Stimulated activated CD8-positive, alpha-beta memory T cell treated with anti-CD3 and anti-CD28 coated beads, Interleukin-12 subunit alpha, Interleukin-12 subunit beta, amount 100 ng/mL, for 1 hour (primary cell): ENCODE data around the gene SLIT3.
"Not testable (repeated sequence)": the region's sequence is repeated elsewhere in the genome, so short reads cannot be mapped to it uniquely, and the experiment has no call there.

Experiments used
- DNase-seq: peaks from one replicate; pipeline ENCODE4 v3.0.0-alpha.2; 2020; ENCODE audit warnings: low read depth

SLIT3 gene

DNA sequence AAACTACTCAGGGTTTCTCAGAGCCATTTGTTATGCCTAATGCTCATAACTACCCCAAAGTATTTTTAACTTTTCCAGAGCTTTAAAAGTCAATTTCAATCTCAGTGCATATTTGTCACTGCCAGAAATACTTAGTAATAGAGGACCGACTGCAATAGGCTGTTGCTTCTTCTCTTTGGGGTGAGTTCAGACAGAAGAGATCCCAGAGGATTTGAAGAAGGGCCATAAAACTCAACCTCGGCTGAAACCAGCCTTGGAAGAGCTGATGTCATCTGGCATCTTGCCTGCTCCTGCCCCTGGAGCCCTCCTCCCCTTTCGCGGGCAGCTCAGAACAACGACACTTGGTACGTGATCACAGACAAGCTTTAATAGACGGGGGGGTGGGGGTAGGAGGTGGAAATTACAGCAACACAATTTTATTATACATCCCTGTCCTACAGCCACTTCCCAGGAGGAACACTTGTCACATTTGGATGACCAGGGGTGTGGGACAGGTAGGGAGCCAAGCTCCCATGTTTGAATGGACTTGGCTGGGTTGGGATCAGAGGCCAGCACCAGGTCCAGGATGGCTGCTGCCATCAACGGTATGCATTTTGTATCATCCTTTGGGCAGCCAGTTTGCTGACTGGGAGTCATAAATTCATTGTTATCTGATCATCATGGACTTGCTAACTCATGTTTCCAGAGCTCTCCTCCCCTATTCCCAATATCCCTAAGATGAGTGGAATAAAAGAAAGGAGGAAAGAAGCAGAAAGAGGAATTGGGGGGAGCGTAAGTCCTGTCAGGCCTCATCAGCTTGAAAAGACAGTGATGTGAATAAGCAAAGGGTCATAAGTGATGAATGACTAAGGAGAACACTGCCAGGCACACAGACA is 535.2 kb downstream of the SLIT3 start:
- DNase-seq, result no peak

DNA sequence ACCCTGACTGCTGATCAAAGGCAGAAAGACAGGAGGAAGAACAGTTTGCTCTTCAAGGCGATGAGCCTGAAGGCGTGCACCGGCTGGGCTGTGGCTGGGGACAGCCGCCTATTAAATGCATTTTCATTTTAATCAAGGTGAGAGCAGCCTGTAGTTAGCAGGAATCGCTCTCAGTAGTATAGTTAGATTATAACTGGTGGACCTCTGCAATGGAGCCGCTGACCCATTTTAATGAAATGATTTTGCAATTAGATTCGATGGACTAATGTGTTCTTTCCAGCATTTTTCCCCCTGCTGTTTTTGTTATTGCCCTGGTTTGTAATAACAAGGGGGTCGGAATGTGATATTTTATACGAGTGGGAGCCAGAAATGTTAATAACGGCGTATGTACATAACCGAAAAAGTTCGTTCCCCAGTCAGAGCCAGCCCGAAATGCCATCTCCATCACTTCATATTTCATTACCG is 535.8 kb downstream of the SLIT3 start:
- DNase-seq, result no peak

DNA sequence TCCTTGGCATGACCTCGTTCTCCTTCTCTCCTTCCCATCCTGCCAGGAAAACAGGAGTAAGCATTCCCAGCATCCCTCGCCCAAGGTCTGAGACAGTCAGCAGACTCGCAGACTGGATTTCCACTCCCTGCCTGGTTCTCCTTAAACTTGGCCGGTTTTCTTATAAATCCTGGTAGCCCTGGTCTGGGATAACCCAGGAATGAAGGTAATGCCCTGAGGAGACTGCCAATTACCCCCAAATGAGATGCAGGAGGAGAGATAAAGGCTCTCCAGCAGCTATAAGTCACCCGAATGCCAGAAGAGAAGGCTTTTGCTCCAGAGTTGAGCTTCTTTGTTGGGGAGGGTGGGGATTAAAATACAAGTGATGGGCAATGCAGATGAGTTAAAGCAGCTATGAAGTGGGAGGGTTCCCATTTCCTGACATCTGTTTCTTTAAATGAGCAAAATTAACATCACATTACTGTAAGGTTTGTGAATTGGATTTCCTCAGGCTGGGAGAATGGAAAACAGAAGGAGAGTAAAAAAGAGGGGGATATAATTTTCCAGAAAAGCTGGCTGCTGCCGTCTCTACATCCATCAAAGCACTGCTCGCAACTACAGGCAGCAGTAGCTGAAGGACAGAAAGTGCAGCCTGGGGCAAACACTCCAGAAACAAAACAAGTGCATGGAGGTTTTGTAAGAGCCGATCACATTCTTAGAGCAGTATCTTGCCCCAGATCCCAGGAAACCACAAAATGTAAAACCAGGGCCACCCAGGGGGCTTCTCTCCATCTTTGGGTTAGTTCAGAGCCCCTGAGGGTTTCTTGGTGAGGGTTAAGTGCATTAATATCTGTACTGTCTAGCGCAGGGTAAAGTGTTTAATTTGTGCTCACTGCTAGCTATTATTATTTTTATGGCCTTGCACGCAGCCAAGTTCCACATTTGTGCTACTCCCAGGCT is 544.2 kb downstream of the SLIT3 start:
- DNase-seq, result no peak

DNA sequence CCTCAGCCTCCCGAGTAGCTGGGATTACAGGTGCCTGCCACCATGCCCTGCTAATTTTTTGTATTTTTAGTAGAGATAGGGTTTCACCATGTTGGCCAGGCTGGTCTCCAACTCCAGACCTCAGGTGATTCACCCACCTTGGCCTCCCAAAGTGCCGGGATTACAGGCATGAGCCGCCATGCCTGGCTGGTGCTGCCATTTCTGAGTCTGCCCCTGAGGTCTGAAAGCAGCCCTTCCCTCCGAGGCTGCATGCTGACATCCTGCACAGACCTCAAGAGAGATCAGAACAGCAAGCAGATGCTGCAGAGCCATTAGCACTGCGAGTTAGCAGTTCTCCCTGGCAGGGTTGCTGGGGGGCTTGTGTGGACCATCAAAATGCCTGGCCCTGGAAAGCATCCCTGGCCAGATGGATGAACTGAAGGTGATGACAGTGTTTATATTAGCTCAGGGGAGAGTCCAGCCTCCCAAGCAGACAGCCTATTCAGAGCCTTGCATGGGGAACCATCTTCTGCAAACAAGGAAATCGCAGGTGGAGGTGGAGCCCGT is 545.3 kb downstream of the SLIT3 start:
- DNase-seq, result no peak

DNA sequence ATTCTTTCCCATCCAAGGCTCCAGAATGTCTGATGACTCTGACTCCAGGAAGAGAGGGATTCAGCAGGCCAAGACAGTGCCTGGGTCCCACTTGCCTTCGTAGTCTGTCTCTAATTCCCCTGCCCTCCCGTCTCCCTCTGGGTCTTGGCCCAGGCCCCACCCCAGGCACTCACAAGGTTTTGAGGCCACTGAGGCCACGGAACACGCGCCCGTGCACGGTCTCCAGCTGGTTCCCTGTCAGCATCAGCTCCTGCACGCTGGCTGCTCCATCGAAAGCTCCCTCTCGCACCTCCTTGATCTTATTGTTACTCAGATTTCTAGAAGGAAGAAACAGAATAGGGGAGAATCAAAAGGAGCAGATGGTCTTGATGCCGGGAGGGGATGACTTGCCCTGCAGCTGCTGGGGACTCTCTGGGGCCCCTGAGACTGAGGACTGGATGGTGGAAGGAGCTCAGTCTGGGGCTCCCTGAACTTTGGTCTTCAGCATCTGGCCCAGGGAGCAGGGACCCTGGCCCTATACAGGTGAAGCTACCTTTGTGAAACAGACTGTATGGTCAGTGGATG is 547.2 kb downstream of the SLIT3 start:
- no peak for DNase-seq

DNA sequence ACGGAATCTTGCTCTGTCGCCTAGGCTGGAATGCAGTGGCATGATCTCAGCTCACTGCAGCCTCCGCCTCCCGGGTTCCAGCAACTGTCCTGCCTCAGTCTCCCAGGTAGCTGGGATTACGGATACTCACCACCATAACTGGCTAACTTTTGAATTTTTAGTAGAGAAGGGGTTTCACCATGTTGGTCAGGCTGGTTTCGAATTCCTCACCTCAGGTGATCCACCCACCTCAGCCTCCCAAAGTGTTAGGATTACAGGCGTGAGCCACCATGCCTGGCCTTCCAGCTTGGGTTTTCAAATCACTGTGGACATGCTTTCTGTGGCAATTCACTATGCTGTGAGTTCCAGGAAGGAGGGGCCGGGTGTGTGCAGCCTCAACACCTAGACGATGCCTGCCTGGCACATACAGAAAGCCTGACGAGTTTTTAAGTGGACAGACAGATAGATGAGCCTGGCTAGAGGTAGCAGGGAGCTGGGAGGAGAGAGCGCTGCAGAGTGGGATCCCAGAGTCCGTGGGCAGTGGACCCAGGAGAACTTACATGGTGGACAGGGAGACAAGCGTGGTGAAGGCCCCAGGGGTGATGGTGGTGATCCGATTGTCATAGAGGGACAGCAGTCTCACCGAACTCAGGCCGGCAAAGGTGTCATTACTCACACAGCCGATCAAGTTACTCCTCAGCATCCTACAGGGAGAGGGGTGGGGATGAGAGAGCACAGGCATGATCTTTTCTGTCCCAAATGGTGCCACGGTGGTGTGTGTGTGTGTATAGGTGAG is 548.3 kb downstream of the SLIT3 start:
- no peak for DNase-seq

DNA sequence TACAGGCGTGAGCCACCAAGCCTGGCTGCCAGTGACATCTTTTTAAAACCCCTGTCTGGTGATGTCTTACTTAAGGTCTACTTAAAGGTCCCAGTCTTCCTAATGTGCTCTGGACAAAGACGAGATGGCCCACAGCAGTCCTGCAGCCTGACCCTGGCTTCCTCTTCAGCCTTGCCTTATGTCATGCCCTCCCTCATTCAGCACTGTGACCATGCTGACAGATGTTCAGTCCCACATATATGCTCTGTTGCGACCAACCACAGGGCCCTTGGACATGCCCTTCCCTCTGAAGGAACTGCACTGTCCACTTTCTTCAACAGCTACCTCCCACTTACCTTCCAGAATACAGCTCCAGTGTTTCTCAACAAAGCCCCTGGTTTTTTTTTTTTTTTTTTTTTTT is 548.9 kb downstream of the SLIT3 start:
- DNase-seq, result no peak

DNA sequence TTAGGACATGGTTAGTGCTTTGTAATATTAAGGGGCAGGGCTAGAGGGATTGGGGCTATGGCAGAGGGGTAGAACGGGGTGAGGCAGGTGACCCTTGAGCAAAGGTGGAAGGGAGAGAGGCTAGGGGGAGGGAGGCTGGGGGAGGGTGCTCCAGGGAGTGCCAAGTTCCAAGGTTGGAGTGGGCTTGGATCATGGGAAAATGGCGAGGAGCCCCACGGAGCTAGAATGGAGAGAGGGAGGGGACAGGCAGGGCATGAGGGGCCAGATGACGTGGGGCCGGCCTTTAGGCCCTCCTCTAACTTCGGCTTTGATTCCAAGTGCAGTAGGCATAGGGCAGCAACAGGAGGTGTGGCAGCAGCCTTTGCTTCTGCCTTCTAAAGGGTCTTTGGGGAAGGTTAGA is 550.0 kb downstream of the SLIT3 start:
- no peak for DNase-seq

DNA sequence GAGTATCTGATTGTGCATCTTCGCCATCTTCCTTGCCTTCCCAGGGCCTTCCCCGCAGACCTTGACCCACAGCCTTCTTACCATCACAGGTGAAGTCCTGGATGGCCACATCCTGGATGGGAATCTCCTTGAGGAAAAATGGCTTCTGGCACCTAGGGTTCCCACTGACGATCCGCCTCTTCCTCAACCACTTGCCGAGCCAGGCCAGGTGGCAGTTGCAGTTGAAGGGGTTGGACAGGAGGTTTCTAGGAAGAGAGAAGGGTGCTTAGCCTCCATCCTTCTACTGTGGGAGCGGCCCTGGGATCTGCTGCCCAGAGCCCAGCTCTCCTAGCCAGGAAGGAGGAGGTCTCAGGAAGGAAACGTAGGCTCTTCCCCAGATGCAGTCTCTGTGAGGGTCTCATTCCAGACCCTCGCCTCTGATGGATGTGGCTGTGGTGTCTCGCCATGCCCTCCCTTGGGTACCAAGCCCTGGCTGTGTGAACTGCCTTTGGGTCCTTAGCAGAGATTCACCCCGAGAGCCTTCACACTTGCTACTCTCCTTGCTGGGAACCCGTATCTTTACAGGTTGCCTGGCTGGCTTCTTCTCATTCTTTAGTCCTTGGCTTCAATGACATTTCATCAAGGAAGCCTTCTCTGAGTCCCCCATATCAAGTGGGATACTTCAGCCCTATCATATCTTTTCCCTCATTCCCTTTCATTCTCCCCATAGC is 551.4 kb downstream of the SLIT3 start:
- DNase-seq, result no peak

DNA sequence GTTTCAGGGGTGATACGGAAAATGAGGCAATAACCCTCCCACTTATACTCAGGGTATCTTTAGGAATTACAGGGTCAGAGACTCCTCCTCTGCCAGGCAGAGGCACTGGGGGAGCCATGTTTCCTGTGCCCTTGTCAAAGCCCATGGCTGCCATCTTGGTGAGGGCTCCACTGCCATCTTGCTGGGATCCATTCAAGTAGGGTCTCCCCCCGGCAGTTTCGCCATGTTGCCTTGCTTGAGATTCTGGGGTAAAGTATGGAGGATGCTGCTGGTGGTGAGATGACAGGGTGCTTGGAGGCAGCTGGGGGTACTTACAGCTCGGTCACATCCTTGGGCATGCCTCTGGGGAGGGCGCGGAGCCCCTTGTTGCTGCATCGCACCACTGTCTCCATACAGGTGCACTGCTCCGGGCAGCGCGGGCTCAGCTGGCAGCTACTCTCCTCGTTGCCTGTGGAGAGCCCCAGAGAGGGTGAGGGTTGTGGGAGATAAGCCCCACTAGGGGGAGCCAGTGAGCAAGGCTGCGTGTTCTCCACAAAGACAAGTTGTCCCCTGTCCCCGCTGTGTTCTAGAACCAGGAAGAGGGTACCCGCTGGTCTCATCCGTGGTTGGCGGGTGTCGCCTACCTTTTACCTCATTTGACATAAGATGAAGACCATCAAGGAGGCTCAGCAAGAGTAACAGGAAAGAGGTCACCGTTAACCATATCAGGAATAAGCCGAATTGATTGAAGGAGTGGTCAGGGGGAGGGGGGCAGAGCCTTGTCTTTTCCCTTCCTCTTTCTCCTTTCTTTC is 552.8 kb downstream of the SLIT3 start:
- no peak for DNase-seq

DNA sequence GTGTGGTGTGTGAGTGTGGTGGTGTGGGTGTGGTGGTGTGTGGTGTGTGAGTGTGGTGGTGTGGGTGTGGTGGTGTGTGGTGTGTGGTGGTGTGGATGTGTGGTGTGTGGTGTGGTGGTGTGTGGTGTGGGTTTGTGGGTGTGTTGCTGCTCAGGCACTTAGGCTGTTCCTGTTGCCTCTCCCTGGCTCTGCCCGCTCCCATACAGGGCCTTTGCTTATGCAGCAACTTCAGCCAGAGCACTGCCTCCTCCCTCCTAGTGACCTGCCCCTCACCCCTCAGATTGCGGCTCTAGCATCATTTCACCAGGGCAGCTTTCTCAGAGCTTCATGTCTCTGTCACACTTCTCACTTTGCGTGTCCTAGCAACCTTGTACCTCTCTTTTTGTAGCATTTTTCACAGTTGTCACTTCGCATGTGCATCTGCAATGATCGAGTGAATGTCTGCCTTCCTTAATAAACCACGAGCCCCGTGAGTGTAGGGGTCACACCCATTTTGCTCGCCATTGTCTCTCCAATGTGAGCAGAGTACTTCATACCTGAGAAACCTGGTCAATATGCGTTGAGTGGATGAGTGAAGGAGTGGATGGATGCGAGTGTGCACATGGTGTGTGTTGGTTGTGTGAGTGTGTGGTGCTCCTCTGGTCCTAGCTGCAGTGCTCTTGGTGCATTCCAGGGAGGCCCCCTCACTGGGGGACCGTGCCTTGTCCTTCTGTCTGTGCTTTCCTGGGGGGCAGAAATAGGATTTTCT is 553.9 kb downstream of the SLIT3 start:
- DNase-seq, result no peak

DNA sequence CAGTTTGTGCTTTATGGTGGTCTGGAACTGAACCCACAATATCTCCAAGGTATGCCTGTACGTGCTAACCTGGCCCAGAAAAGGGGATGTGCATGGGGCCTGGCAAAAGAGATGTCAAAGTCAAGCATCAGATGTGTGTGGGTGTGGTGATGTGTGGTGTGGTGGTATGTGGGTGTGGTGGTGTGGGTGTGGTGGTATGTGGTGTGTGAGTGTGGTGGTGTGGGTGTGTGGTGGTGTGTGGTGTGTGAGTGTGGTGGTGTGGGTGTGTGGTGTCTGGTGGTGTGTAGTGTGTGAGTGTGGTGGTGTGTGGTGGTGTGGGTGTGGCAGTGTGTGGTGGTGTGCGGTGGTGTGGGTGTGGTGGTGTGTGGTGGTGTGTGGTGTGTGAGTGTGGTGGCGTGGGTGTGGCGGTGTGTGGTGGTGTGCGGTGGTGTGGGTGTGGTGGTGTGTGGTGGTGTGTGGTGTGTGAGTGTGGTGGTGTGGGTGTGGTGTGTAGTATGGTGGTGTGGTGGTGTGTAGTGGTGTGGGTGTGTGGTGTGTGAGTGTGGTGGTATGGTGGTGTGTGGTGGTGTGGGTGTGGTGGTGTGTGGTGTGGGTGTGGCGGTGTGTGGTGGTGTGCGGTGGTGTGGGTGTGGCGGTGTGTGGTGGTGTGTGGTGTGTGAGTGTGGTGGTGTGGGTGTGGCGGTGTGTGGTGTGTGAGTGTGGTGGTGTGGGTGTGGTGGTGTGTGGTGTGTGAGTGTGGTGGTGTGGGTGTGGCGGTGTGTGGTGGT is 554.6 kb downstream of the SLIT3 start:
- DNase-seq, result not testable (repeated sequence)

DNA sequence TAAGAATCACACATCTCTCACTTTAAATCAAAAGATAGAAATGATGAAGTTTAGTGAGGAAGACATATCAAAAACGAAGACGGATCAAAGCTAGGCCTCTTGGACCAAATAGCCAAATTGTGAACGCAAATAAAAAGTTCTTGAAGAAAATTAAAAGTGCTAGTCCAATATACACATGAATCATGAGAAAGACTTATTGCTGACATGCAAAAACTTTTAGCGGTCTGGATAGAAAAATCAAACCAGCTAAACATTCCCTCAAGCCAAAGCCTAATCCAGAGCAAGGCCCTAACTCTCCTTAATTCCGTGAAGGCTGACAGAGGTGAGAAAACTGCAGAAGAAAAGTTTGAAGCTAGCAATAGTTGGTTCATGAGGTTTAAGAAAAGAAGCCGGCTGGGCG is 557.3 kb downstream of the SLIT3 start:
- DNase-seq, result no peak

DNA sequence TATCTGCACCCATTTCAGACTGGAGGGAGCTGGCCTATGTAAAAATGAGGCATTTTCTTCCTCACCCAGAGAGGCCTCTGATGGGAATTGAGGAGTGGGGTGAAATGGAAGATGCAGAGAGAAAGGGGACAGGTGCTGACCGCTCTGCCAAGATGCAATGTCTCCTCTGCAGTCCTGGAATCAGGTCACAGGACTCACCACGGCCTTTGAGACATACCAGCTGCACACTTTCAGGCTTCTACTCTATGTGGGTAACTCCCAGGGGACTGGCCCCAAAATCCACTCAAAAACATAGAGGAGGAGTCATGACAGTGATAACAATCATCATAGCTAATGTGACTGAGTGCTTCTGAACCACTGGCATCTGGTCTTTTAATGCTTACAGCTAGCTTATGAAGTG is 558.6 kb downstream of the SLIT3 start:
- not testable (repeated sequence) for DNase-seq

DNA sequence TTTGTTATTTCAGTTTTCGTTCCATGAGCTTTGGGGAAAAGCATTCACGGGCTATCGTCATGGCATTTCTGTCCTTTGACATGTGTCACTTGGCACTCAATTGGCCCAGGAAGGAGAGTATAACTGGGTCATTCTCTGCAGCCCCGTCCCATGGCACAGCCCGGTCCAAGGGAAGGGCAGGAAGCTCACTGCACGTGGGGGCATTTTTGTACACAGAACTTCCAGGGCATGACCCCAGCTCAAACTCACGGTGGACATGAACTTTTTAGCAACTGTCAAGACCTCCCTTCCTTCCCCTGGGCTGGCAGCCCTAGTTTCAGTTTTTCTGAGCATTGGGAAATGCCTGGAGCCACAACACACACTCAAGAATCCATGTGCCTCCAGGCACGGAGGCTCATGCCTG is 560.1 kb downstream of the SLIT3 start:
- no peak for DNase-seq

DNA sequence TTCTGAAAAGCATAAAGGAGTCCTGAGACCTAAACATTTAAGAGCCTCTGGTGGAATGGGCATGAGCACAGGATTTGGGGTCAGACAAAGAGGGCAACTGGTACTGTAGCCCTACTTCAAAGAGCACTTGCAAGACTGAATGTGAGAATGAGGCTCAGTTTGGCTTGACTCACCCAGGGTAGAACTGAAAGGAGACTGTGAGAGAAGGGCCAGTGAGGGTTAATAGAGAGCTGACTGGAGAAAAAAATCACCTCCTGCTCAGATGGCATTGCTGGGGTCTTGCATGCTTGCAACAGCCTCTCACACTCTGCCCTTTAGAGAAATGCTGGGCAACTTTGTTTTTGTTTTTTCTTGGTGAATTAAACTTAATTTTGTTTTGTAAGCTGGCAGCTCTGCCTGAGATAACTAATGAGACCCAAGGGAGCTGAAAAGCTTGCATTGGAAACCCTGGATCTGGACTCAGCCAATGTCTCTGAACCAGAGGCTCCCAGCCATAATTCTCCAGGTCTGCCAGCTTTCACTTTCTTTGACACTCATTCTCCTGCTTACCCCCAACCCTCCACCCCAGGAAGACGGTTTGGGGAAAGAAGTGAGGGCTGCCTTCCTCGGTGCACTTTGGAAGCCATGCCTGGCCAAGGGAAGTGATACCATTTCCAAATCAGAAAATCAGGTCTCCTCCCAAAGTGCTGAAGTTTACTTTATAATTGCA is 560.7 kb downstream of the SLIT3 start:
- DNase-seq, result no peak

DNA sequence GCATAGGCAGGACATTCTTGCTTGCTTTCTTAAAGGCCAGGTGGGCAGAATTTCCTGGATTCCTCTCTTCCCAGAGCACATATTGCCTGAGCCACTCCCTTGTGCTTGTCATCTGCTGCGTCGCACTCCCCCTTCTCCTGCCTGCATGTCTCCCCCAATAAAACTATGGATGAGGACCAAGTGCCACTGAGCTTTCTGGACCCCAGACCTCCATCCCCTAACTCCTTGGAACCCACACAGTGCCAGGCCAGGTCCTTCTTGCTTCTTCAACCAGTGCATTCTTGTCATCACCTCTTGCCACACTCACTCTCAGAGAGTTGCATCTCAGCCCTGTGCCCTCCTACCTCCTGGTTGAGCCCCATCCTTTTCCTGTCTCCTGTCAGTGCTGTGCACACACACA is 563.9 kb downstream of the SLIT3 start:
- no peak for DNase-seq

DNA sequence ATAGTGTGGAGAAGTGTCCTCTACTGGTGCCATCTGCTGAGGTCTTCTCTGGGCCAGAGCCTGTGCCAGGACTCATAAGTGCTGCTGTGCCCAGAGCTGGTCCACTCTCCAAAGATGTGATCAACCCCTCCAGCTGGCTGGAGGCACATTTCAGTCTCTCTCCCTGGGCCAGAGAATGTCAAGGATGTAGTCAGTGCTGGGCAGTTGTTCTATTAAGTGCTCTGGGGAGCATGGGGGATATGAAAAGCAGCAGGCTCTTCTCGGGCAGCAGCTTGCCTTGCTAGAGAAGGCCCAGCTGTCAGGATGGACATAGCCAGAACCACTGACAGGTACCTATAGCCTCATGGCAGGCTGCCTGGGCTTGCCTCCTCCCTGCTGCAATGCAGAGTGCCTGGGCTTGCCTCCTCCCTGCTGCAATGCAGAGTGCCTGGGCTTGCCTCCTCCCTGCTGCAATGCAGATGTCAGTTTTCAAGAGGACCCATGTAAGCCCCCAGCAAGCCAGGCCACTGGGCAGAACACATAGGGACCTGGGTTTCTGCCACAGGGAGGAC is 564.6 kb downstream of the SLIT3 start:
- no peak for DNase-seq
